Kasumi-1 (cell line): ENCODE data around the gene USP17L20.
"Not testable (repeated sequence)": the region's sequence is repeated elsewhere in the genome, so short reads cannot be mapped to it uniquely, and the experiment has no call there.

ENCODE experiments used
- DNase-seq, 2 experiments: peaks; one replicate each; lab custom pipeline; 2025; lab: John Stamatoyannopoulos, UW

The USP17L20 gene, protein sequence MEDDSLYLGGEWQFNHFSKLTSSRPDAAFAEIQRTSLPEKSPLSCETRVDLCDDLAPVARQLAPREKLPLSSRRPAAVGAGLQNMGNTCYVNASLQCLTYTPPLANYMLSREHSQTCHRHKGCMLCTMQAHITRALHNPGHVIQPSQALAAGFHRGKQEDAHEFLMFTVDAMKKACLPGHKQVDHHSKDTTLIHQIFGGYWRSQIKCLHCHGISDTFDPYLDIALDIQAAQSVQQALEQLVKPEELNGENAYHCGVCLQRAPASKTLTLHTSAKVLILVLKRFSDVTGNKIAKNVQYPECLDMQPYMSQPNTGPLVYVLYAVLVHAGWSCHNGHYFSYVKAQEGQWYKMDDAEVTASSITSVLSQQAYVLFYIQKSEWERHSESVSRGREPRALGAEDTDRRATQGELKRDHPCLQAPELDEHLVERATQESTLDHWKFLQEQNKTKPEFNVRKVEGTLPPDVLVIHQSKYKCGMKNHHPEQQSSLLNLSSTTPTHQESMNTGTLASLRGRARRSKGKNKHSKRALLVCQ

DNA sequence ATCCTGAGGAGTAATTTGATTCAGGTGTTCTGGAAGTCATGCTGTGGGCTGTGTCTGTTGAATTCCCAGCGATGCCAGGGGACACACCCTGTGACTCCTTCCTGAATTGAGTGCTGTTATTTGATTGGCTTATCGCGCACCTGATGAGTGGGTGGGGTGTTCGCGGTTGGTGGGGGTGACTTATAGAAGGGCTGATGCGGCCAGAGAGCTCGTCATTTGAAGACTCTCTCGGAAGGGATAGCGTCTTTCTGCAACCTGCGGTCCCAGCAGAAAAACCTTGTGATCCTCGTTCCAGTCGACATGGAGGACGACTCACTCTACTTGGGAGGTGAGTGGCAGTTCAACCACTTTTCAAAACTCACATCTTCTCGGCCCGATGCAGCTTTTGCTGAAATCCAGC lies at the start of gene USP17L20:
Gene USP17L20, plus strand, starts transcription at position 301 of the 400 bp plus-strand sequence. Its CDS starts 0 bp downstream, at position 301.
- DNase-seq: not testable (repeated sequence)

DNA sequence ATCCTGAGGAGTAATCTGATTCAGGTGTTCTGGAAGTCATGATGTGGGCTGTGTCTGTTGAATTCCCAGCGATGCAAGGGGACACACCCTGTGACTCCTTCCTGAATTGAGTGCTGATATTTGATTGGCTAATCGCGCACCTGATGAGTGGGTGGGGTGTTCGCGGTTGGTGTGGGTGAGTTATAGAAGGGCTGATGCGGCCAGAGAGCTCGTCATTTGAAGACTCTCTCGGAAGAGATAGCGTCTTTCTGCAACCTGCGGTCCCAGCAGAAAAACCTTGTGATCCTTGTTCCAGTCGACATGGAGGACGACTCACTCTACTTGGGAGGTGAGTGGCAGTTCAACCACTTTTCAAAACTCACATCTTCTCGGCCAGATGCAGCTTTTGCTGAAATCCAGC lies 47.6 kb upstream of the USP17L20 start, which contains the start of gene USP17L10:
Gene USP17L10, plus strand, starts transcription at position 301 of the 400 bp plus-strand sequence. Its CDS starts 0 bp downstream, at position 301.
- DNase-seq: not testable (repeated sequence)

DNA sequence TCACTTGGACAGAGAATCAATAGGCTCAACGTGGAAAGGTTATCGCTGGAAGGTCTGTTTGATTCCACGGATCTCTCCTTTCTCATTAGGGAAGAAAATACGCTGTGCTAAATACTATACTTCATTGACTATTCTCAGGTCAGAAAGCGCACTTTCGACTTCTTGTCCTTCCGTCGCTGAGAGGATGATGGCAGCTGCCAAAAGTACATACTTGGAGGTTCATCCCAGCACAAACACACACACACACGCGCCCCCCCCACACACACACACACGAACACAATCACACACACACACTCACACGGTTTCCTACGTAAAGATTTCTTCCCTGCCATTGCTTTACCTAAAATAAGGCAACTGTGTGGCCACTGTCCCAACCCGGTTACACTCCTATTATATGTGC lies 43.2 kb upstream of the USP17L20 start:
- DNase-seq: not testable (repeated sequence)

DNA sequence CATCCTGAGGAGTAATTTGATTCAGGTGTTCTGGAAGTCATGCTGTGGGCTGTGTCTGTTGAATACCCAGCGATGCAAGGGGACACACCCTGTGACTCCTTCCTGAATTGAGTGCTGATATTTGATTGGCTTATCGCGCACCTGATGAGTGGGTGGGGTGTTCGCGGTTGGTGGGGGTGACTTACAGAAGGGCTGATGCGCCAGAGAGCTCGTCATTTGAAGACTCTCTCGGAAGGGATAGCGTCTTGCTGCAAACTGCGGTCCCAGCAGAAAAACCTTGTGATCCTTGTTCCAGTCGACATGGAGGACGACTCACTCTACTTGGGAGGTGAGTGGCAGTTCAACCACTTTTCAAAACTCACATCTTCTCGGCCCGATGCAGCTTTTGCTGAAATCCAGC lies 42.8 kb upstream of the USP17L20 start, which contains the start of gene USP17L11:
Gene USP17L11, plus strand, starts transcription at position 301 of the 400 bp plus-strand sequence. Its CDS starts 0 bp downstream, at position 301.
- DNase-seq: not testable (repeated sequence)

DNA sequence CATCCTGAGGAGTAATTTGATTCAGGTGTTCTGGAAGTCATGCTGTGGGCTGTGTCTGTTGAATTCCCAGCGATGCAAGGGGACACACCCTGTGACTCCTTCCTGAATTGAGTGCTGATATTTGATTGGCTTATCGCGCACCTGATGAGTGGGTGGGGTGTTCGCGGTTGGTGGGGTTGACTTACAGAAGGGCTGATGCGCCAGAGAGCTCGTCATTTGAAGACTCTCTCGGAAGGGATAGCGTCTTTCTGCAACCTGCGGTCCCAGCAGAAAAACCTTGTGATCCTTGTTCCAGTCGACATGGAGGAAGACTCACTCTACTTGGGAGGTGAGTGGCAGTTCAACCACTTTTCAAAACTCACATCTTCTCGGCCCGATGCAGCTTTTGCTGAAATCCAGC lies 38.1 kb upstream of the USP17L20 start, which contains the start of gene USP17L12:
Gene USP17L12, plus strand, starts transcription at position 301 of the 400 bp plus-strand sequence. Its CDS starts 0 bp downstream, at position 301.
- not testable (repeated sequence) for DNase-seq

DNA sequence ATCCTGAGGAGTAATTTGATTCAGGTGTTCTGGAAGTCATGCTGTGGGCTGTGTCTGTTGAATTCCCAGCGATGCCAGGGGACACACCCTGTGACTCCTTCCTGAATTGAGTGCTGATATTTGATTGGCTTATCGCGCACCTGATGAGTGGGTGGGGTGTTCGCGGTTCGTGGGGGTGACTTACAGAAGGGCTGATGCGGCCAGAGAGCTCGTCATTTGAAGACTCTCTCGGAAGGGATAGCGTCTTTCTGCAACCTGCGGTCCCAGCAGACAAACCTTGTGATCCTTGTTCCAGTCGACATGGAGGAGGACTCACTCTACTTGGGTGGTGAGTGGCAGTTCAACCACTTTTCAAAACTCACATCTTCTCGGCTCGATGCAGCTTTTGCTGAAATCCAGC lies 33.3 kb upstream of the USP17L20 start, which contains the start of gene USP17L13:
Gene USP17L13, plus strand, starts transcription at position 301 of the 400 bp plus-strand sequence. Its CDS starts 0 bp downstream, at position 301.
- DNase-seq: not testable (repeated sequence)

DNA sequence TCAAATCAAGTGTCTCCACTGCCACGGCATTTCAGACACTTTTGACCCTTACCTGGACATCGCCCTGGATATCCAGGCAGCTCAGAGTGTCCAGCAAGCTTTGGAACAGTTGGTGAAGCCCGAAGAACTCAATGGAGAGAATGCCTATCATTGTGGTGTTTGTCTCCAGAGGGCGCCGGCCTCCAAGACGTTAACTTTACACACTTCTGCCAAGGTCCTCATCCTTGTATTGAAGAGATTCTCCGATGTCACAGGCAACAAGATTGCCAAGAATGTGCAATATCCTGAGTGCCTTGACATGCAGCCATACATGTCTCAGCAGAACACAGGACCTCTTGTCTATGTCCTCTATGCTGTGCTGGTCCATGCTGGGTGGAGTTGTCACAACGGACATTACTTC lies 27.7 kb upstream of the USP17L20 start:
- not testable (repeated sequence) for DNase-seq

DNA sequence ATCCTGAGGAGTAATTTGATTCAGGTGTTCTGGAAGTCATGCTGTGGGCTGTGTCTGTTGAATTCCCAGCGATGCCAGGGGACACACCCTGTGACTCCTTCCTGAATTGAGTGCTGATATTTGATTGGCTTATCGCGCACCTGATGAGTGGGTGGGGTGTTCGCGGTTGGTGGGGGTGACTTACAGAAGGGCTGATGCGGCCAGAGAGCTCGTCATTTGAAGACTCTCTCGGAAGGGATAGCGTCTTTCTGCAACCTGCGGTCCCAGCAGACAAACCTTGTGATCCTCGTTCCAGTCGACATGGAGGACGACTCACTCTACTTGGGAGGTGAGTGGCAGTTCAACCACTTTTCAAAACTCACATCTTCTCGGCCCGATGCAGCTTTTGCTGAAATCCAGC lies 23.8 kb upstream of the USP17L20 start, which contains the start of gene USP17L15:
Gene USP17L15, plus strand, starts transcription at position 301 of the 400 bp plus-strand sequence. Its CDS starts 0 bp downstream, at position 301.
- DNase-seq: not testable (repeated sequence)

DNA sequence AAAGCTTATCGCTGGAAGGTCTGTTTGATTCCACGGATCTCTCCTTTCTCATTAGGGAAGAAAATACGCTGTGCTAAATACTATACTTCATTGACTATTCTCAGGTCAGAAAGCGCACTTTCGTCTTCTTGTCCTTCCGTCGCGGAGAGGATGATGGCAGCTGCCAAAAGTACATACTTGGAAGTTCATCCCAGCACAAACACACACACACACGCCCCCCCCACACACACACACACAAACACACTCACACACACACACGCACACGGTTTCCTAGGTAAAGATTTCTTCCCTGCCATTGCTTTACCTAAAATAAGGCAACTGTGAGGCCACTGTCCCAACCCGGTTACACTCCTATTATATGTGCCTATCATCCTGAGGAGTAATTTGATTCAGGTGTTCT lies 19.5 kb upstream of the USP17L20 start:
- not testable (repeated sequence) for DNase-seq

DNA sequence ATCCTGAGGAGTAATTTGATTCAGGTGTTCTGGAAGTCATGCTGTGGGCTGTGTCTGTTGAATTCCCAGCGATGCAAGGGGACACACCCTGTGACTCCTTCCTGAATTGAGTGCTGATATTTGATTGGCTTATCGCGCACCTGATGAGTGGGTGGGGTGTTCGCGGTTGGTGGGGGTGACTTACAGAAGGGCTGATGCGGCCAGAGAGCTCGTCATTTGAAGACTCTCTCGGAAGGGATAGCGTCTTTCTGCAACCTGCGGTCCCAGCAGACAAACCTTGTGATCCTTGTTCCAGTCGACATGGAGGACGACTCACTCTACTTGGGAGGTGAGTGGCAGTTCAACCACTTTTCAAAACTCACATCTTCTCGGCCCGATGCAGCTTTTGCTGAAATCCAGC lies 14.3 kb upstream of the USP17L20 start, which contains the start of gene USP17L17:
Gene USP17L17, plus strand, starts transcription at position 301 of the 400 bp plus-strand sequence. Its CDS starts 0 bp downstream, at position 301.
- not testable (repeated sequence) for DNase-seq

DNA sequence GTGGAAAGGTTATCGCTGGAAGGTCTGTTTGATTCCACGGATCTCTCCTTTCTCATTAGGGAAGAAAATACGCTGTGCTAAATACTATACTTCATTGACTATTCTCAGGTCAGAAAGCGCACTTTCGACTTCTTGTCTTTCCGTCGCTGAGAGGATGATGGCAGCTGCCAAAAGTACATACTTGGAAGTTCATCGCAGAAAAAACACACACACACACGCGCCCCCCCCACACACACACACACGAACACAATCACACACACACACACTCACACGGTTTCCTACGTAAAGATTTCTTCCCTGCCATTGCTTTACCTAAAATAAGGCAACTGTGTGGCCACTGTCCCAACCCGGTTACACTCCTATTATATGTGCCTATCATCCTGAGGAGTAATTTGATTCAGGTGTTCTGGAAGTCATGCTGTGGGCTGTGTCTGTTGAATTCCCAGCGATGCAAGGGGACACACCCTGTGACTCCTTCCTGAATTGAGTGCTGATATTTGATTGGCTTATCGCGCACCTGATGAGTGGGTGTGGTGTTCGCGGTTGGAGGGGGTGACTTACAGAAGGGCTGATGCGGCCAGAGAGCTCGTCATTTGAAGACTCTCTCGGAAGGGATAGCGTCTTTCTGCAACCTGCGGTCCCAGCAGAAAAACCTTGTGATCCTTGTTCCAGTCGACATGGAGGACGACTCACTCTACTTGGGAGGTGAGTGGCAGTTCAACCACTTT lies 9.8 kb upstream of the USP17L20 start, which contains the start of gene USP17L18:
Gene USP17L18, plus strand, starts transcription at position 678 of the 728 bp plus-strand sequence. Its CDS starts 0 bp downstream, at position 678.
- DNase-seq: not testable (repeated sequence)

DNA sequence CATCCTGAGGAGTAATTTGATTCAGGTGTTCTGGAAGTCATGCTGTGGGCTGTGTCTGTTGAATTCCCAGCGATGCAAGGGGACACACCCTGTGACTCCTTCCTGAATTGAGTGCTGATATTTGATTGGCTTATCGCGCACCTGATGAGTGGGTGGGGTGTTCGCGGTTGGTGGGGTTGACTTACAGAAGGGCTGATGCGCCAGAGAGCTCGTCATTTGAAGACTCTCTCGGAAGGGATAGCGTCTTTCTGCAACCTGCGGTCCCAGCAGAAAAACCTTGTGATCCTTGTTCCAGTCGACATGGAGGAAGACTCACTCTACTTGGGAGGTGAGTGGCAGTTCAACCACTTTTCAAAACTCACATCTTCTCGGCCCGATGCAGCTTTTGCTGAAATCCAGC lies 4.8 kb upstream of the USP17L20 start, which contains the start of gene USP17L19:
Gene USP17L19, plus strand, starts transcription at position 301 of the 400 bp plus-strand sequence. Its CDS starts 0 bp downstream, at position 301.
- not testable (repeated sequence) for DNase-seq

DNA sequence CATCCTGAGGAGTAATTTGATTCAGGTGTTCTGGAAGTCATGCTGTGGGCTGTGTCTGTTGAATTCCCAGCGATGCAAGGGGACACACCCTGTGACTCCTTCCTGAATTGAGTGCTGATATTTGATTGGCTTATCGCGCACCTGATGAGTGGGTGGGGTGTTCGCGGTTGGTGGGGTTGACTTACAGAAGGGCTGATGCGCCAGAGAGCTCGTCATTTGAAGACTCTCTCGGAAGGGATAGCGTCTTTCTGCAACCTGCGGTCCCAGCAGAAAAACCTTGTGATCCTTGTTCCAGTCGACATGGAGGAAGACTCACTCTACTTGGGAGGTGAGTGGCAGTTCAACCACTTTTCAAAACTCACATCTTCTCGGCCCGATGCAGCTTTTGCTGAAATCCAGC lies 4.6 kb downstream of the USP17L20 start, which contains the start of gene USP17L21:
Gene USP17L21, plus strand, starts transcription at position 301 of the 400 bp plus-strand sequence. Its CDS starts 0 bp downstream, at position 301.
- DNase-seq: not testable (repeated sequence)

DNA sequence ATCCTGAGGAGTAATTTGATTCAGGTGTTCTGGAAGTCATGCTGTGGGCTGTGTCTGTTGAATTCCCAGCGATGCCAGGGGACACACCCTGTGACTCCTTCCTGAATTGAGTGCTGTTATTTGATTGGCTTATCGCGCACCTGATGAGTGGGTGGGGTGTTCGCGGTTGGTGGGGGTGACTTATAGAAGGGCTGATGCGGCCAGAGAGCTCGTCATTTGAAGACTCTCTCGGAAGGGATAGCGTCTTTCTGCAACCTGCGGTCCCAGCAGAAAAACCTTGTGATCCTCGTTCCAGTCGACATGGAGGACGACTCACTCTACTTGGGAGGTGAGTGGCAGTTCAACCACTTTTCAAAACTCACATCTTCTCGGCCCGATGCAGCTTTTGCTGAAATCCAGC lies 9.4 kb downstream of the USP17L20 start, which contains the start of gene USP17L22:
Gene USP17L22, plus strand, starts transcription at position 301 of the 400 bp plus-strand sequence. Its CDS starts 0 bp downstream, at position 301.
- not testable (repeated sequence) for DNase-seq

DNA sequence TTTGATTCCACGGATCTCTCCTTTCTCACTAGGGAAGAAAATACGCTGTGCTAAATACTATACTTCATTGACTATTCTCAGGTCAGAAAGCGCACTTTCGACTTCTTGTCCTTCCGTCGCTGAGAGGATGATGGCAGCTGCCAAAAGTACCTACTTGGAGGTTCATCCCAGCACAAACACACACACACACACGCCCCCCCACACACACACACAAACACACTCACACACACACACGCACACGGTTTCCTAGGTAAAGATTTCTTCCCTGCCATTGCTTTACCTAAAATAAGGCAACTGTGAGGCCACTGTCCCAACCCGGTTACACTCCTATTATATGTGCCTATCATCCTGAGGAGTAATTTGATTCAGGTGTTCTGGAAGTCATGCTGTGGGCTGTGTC lies 13.8 kb downstream of the USP17L20 start:
- DNase-seq: not testable (repeated sequence)
